SK-N-SH (cell line): ENCODE results near the gene SLC2A2. TPM values are rescaled to one million over a fixed set of nuclear protein-coding genes. Genes with fewer than 3 reads are reported as not detected.

Source experiments
- CTCF ChIA-PET: fragments of 300-600, 350-600 bp; formaldehyde crosslinking; extraction: SDS; loops from one replicate; lab custom pipeline; 2021; lab: Yijun Ruan, JAX
- POLR2A ChIA-PET: fragments of 350-600 bp; sonication (Branson Sonifier 250); formaldehyde crosslinking; extraction: SDS; loops from one replicate; lab custom pipeline; 2020; ENCODE audit warnings: antibody characterized with exemption, inconsistent platforms; lab: Yijun Ruan, JAX
- DNase-seq: peaks from one replicate; pipeline ENCODE4 v3.0.0; 2012
- H2AFZ ChIP-seq: fragments of 200-600 bp; sonication (generic); 2 replicates; pipeline ENCODE4 v1.8.1; 2016; ENCODE audit warnings: antibody characterized with exemption, mild to moderate bottlenecking, low read depth
- H3F3A ChIP-seq: fragments of 200-600 bp; sonication (generic); replicated peaks from 2 replicates; pipeline ENCODE3; 2016; ENCODE audit warnings: antibody characterized with exemption, mild to moderate bottlenecking; ENCODE audit not compliant: insufficient read depth
- H3K27ac ChIP-seq, 2 experiments: fragments of 200-500 bp in 1 of 2; fragments of 200-600 bp in 1 of 2; sonication (Bioruptor generic) in 1 of 2; sonication (generic), shearing (Covaris generic) in 1 of 2; 2 replicates each; pipeline versions ENCODE4 v1.5.1 to v1.6.1; 2014 to 2016; ENCODE audit warnings: low read depth in 2 of 2, inconsistent platforms in 1 of 2, low read length in 1 of 2, mild to moderate bottlenecking in 1 of 2, mixed read lengths in 1 of 2
- H3K27me3 ChIP-seq: fragments of 200-600 bp; sonication (generic), shearing (Covaris generic); 2 replicates; pipeline ENCODE4 v1.6.1; 2016; ENCODE audit warnings: mixed run types; ENCODE audit not compliant: insufficient read depth
- H3K36me3 ChIP-seq, 2 experiments: fragments of 200-500 bp in 1 of 2; fragments of 200-600 bp in 1 of 2; sonication (Bioruptor generic) in 1 of 2; sonication (generic) in 1 of 2; replicated peaks in 1 of 2; 2 replicates each; pipeline versions ENCODE3 to v1.5.1; 2014 to 2016; ENCODE audit warnings: low read length in 1 of 2, mild to moderate bottlenecking in 1 of 2; ENCODE audit not compliant: insufficient read depth in 2 of 2, control insufficient read depth in 1 of 2
- H3K4me1 ChIP-seq, 2 experiments: fragments of 200-500 bp in 1 of 2; fragments of 200-600 bp in 1 of 2; sonication (Bioruptor generic) in 1 of 2; sonication (generic), shearing (Covaris generic) in 1 of 2; 2 replicates each; pipeline versions ENCODE4 v1.5.1 to v1.6.1; 2014 to 2016; ENCODE audit warnings: low read depth in 1 of 2, low read length in 1 of 2, mixed run types in 1 of 2; ENCODE audit not compliant: insufficient read depth in 2 of 2, control insufficient read depth in 1 of 2
- H3K4me2 ChIP-seq: fragments of 200-600 bp; sonication (generic), shearing (Covaris generic); 2 replicates; pipeline ENCODE4 v1.6.1; 2017; ENCODE audit warnings: mixed run types
- H3K4me3 ChIP-seq, 2 experiments: fragments of 200-500 bp in 1 of 2; fragments of 200-600 bp in 1 of 2; sonication (Bioruptor generic) in 1 of 2; sonication (generic), shearing (Covaris generic) in 1 of 2; 2 replicates each; pipeline versions ENCODE4 v1.5.1 to v1.8.1; 2014 to 2016; ENCODE audit warnings: low read depth in 2 of 2, inconsistent platforms in 1 of 2, low read length in 1 of 2, mild to moderate bottlenecking in 1 of 2, mixed read lengths in 1 of 2, moderate library complexity in 1 of 2
- H3K79me2 ChIP-seq: fragments of 200-600 bp; sonication (generic); 2 replicates; pipeline ENCODE4 v1.8.1; 2017; ENCODE audit warnings: mild to moderate bottlenecking; ENCODE audit not compliant: insufficient read depth
- H3K9ac ChIP-seq: fragments of 200-600 bp; sonication (generic); 2 replicates; pipeline ENCODE4 v1.6.1; 2017; ENCODE audit warnings: mixed run types
- H3K9me2 ChIP-seq: fragments of 200-600 bp; sonication (generic); 2 replicates; pipeline ENCODE4 v1.6.1; 2017; ENCODE audit warnings: mixed run types
- H3K9me3 ChIP-seq: fragments of 200-600 bp; sonication (generic); 2 replicates; pipeline ENCODE4 v1.6.1; 2017; ENCODE audit warnings: mixed run types, mild to moderate bottlenecking, moderate library complexity
- H4K20me1 ChIP-seq: fragments of 200-600 bp; sonication (generic); 2 replicates; pipeline ENCODE4 v1.6.1; 2017; ENCODE audit warnings: mild to moderate bottlenecking, mixed run types; ENCODE audit not compliant: insufficient read depth
- ELF1 ChIP-seq: IDR thresholded peaks from 2 replicates; pipeline ENCODE4 v1.4.0; 2012
- EP300 ChIP-seq, 2 experiments: IDR thresholded peaks; 2 replicates each; pipeline versions ENCODE4 v1.4.0 to v1.6.1; 2012; ENCODE audit warnings: borderline replicate concordance in 1 of 2, low read depth in 1 of 2, low read length in 1 of 2
- EZH2phosphoT487 ChIP-seq: fragments of 200-600 bp; sonication (generic); IDR thresholded peaks from 2 replicates; pipeline ENCODE4 v1.6.1; 2017; ENCODE audit warnings: low read depth, mixed run types, mild to moderate bottlenecking, antibody characterized with exemption, moderate library complexity, borderline replicate concordance
- FOSL2 ChIP-seq: IDR thresholded peaks from 2 replicates; pipeline ENCODE4 v1.4.0; 2012; ENCODE audit warnings: low read depth, mild to moderate bottlenecking, moderate library complexity, borderline replicate concordance
- FOXM1 ChIP-seq: IDR thresholded peaks from 2 replicates; pipeline ENCODE4 v1.4.0; 2012; ENCODE audit warnings: low read depth, mild to moderate bottlenecking
- GABPA ChIP-seq: IDR thresholded peaks from 2 replicates; pipeline ENCODE4 v1.4.0; 2012; ENCODE audit warnings: low read depth, mild to moderate bottlenecking
- GATA2 ChIP-seq: sonication (generic); formaldehyde crosslinking; IDR thresholded peaks from 2 replicates; pipeline ENCODE4 v1.5.0; 2020; ENCODE audit warnings: mild to moderate bottlenecking, missing genetic modification reagents
- JUND ChIP-seq: IDR thresholded peaks from 2 replicates; pipeline ENCODE4 v1.4.0; 2012
- MEF2A ChIP-seq: IDR thresholded peaks from 2 replicates; pipeline ENCODE4 v1.4.0; 2012; ENCODE audit warnings: low read depth, borderline replicate concordance
- MXI1 ChIP-seq: IDR thresholded peaks from 2 replicates; pipeline ENCODE4 v1.6.1; 2012; ENCODE audit warnings: mild to moderate bottlenecking, low read depth, low read length, improper control_type of control experiment
- NFIC ChIP-seq: IDR thresholded peaks from 2 replicates; pipeline ENCODE4 v1.4.0; 2012; ENCODE audit warnings: borderline replicate concordance
- POLR2AphosphoS5 ChIP-seq: IDR thresholded peaks from 2 replicates; pipeline ENCODE4 v1.6.1; 2012; ENCODE audit warnings: low read depth, low read length
- RCOR1 ChIP-seq: fragments of 150-350 bp; IDR thresholded peaks from 2 replicates; pipeline ENCODE4 v1.6.1; 2017; ENCODE audit warnings: antibody characterized with exemption, low read length
- RXRA ChIP-seq: IDR thresholded peaks from 2 replicates; pipeline ENCODE4 v1.4.0; 2012; ENCODE audit warnings: low read depth, mild to moderate bottlenecking, borderline replicate concordance
- SIN3A ChIP-seq: IDR thresholded peaks from 2 replicates; pipeline ENCODE4 v1.6.1; 2012; ENCODE audit warnings: low read depth, mild to moderate bottlenecking, low read length, moderate library complexity, borderline replicate concordance
- SMC3 ChIP-seq: IDR thresholded peaks from 2 replicates; pipeline ENCODE4 v1.6.1; 2012; ENCODE audit warnings: low read depth, low read length, improper control_type of control experiment
- TAF1 ChIP-seq: IDR thresholded peaks from 2 replicates; pipeline ENCODE4 v1.6.1; 2012; ENCODE audit warnings: low read depth, mild to moderate bottlenecking, low read length, moderate library complexity, borderline replicate concordance
- TCF12 ChIP-seq: IDR thresholded peaks from 2 replicates; pipeline ENCODE4 v1.4.0; 2012
- TEAD4 ChIP-seq: IDR thresholded peaks from 2 replicates; pipeline ENCODE4 v1.4.0; 2012; ENCODE audit warnings: mild to moderate bottlenecking, borderline replicate concordance; ENCODE audit not compliant: insufficient read depth
- YY1 ChIP-seq: IDR thresholded peaks from 2 replicates; pipeline ENCODE4 v1.4.0; 2012; ENCODE audit warnings: low read depth, mild to moderate bottlenecking
- WGBS: methylation state at CpG from one replicate; pipeline ENCODE4 v1.1.6; 2017; ENCODE audit warnings: low lambda C conversion rate; 5-methylcytosine and 5-hydroxymethylcytosine counted together
- polyA plus RNA-seq, 3 experiments: library from polyadenylated mRNA; depleted of rRNA; stranded (reverse); fragments of >200 nt; gene quantifications; 2 replicates each; pipeline ENCODE4 v1.2.3, GENCODE V29; 2012
- TF ChIP-seq, protein P1 (sequence below): IDR thresholded peaks from 2 replicates; pipeline ENCODE4 v1.4.0; 2012; ENCODE audit warnings: low read depth, borderline replicate concordance
- TF ChIP-seq, protein P2 (sequence below): IDR thresholded peaks from 2 replicates; pipeline ENCODE4 v1.6.1; 2012; ENCODE audit warnings: mild to moderate bottlenecking, low read depth, low read length, moderate library complexity
- TF ChIP-seq, protein P3 (sequence below): IDR thresholded peaks from 2 replicates; pipeline ENCODE4 v1.4.0; 2012; ENCODE audit warnings: low read depth
- TF ChIP-seq, protein P4 (sequence below): IDR thresholded peaks from 2 replicates; pipeline ENCODE4 v1.4.0; 2012; ENCODE audit warnings: low read depth, borderline replicate concordance
- TF ChIP-seq, protein P5 (sequence below): IDR thresholded peaks from 2 replicates; pipeline ENCODE4; 2012

Gene SLC2A2
- polyA plus RNA-seq, 1 of the 3 experiments (the other 2 are of a cell fraction), result 0.59 TPM

DNA sequence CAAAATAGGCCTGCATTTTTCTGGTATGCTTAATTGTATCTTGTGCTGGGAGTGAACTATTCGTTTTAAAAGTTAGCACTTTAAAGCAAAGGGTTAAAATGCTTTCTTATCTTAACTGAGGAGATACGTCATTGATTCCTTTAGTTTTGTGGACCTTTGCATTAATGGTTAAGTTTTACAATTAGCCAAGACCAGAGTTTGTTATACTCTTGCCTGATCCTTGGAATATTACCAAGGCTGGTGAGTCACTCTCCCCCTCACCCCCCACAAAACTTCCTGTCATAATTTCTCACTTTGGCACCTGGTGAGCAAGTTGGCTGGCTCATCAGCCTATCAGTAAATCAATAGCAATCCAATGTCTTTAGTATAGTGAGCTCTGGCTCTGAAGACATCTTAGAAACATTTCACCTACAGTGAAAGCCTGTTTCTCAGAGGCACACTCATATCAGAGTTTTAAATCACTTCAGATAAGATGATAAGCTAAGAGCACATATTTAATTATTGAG is 26.7 kb downstream of the SLC2A2 start:
- no peaks in the 10 kb centered on the region for H3K27me3 ChIP-seq
- ChIA-PET POLR2A (no interaction called here), CTCF (no interaction called here)
- DNase-seq, result no peak
- H3K9ac ChIP-seq, result peak overlapping the region; percentile 2; the same call in 1 of the 2 replicates
- peak overlapping the region; percentile 49; the same call in 1 of the 2 replicates for H3K4me2 ChIP-seq
- peaks cover 48% of the 10 kb centered on the region for H3F3A ChIP-seq
- H3K36me3 ChIP-seq, result no peaks in the 10 kb centered on the region
- no peak overlapping the region; the same call in 1 of the 2 replicates for H2AFZ ChIP-seq
- H3K27ac ChIP-seq, result peak overlapping the region; percentile 81 to 90
- TF ChIP-seq, protein P1, sequence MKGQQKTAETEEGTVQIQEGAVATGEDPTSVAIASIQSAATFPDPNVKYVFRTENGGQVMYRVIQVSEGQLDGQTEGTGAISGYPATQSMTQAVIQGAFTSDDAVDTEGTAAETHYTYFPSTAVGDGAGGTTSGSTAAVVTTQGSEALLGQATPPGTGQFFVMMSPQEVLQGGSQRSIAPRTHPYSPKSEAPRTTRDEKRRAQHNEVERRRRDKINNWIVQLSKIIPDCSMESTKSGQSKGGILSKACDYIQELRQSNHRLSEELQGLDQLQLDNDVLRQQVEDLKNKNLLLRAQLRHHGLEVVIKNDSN, result peak; percentile 36; the same call in 1 of the 2 replicates
- TF ChIP-seq SMC3, result no peak
- TF ChIP-seq JUND, result peak; percentile 100
- TF ChIP-seq YY1, result 0 out of 2 replicates have a peak, but pooled peaks have one; percentile 46
- peak; percentile 77; the same call in 1 of the 2 replicates for TF ChIP-seq POLR2AphosphoS5
- peak; percentile 93 for TF ChIP-seq FOXM1
- TF ChIP-seq FOSL2, result peak; percentile 100
- TF ChIP-seq TEAD4, result peak; percentile 92
- no peak for TF ChIP-seq MXI1
- TF ChIP-seq, protein P2, sequence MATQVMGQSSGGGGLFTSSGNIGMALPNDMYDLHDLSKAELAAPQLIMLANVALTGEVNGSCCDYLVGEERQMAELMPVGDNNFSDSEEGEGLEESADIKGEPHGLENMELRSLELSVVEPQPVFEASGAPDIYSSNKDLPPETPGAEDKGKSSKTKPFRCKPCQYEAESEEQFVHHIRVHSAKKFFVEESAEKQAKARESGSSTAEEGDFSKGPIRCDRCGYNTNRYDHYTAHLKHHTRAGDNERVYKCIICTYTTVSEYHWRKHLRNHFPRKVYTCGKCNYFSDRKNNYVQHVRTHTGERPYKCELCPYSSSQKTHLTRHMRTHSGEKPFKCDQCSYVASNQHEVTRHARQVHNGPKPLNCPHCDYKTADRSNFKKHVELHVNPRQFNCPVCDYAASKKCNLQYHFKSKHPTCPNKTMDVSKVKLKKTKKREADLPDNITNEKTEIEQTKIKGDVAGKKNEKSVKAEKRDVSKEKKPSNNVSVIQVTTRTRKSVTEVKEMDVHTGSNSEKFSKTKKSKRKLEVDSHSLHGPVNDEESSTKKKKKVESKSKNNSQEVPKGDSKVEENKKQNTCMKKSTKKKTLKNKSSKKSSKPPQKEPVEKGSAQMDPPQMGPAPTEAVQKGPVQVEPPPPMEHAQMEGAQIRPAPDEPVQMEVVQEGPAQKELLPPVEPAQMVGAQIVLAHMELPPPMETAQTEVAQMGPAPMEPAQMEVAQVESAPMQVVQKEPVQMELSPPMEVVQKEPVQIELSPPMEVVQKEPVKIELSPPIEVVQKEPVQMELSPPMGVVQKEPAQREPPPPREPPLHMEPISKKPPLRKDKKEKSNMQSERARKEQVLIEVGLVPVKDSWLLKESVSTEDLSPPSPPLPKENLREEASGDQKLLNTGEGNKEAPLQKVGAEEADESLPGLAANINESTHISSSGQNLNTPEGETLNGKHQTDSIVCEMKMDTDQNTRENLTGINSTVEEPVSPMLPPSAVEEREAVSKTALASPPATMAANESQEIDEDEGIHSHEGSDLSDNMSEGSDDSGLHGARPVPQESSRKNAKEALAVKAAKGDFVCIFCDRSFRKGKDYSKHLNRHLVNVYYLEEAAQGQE, result peak; percentile 72
- peak; percentile 100 for TF ChIP-seq NFIC
- TF ChIP-seq, protein P3, sequence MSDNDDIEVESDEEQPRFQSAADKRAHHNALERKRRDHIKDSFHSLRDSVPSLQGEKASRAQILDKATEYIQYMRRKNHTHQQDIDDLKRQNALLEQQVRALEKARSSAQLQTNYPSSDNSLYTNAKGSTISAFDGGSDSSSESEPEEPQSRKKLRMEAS, result peak; percentile 74; the same call in 1 of the 2 replicates
- TF ChIP-seq TCF12, result peak; percentile 99
- peak; percentile 82 for TF ChIP-seq MEF2A
- TF ChIP-seq SIN3A, result peak; percentile 55; the same call in 1 of the 2 replicates
- 0 out of 2 replicates have a peak, but pooled peaks have one; percentile 21 for TF ChIP-seq GABPA
- TF ChIP-seq TAF1, result peak; percentile 41; the same call in 1 of the 2 replicates
- TF ChIP-seq RXRA, result peak; percentile 95
- TF ChIP-seq EZH2phosphoT487, result no peak
- TF ChIP-seq, protein P4, sequence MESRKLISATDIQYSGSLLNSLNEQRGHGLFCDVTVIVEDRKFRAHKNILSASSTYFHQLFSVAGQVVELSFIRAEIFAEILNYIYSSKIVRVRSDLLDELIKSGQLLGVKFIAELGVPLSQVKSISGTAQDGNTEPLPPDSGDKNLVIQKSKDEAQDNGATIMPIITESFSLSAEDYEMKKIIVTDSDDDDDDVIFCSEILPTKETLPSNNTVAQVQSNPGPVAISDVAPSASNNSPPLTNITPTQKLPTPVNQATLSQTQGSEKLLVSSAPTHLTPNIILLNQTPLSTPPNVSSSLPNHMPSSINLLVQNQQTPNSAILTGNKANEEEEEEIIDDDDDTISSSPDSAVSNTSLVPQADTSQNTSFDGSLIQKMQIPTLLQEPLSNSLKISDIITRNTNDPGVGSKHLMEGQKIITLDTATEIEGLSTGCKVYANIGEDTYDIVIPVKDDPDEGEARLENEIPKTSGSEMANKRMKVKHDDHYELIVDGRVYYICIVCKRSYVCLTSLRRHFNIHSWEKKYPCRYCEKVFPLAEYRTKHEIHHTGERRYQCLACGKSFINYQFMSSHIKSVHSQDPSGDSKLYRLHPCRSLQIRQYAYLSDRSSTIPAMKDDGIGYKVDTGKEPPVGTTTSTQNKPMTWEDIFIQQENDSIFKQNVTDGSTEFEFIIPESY, result peak; percentile 83; the same call in 1 of the 2 replicates
- peak; percentile 46; the same call in 1 of the 2 replicates for TF ChIP-seq ELF1
- TF ChIP-seq GATA2 (CRISPR knock-in tag), result no peak
- TF ChIP-seq RCOR1, result no peak
- TF ChIP-seq, protein P5, sequence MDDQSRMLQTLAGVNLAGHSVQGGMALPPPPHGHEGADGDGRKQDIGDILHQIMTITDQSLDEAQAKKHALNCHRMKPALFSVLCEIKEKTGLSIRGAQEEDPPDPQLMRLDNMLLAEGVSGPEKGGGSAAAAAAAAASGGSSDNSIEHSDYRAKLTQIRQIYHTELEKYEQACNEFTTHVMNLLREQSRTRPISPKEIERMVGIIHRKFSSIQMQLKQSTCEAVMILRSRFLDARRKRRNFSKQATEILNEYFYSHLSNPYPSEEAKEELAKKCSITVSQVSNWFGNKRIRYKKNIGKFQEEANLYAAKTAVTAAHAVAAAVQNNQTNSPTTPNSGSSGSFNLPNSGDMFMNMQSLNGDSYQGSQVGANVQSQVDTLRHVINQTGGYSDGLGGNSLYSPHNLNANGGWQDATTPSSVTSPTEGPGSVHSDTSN, result peak; percentile 99
- peak; percentile 67 to 99 for TF ChIP-seq EP300 (IDR thresholded peaks at IDR 0.05; ENCODE audit: borderline replicate concordance in 1 of 2, low read depth in 1 of 2, low read length in 1 of 2)
- TF ChIP-seq, all 33 proteins: peak for 20
- 9% methylated on average over 2 of the region's 2 CpGs for WGBS
- Histone ChIP-seq H3K9me2 (no peaks in the 10 kb centered on the region), H3K9me3 (no peaks in the 10 kb centered on the region), H3K4me1 (peaks cover 5 to 47% of the 10 kb centered on the region in 2 experiments), H4K20me1 (no peaks in the 10 kb centered on the region), H3K4me3 (no peak overlapping the region), H3K79me2 (no peaks in the 10 kb centered on the region)
